Measurements from ENCODE around the gene RASAL2. TPM values are rescaled to one million over a fixed set of nuclear protein-coding genes. Genes with fewer than 3 reads are reported as not detected.

RASAL2 gene
- total RNA-seq, 1 donor from 2014 or later: not detected

DNA sequence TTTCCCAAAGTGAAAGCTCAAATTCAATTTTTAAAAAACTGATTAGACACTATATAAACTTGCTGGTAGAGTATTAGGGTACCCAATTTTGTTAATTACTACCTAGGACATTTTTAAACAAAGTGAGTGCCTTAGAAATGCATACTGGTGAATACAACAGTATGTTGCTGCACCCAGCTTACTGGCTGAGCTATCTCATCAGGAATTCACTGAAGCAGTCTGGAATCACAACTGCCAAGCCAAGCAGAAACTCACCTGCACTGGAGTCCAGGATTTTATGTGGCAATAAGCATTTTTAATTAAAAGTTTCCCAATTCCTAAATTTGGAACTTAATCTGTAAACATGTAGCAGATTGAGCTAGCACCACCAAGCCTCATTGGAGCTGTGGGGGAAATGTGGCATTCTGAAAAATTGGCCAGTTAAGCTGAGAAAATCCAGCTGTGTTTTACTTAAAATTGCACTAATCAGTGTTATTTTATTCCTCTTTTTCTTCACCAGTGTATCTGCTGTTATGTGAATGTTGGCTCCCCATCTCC is 341.1 kb downstream of the RASAL2 start:
- H3K36me3 Mint-ChIP-seq (ENCODE audit: low read depth): no peaks in the 10 kb centered on the region
- no peaks in the 10 kb centered on the region for H3K4me1 Mint-ChIP-seq
- intact Hi-C loops (cut with micrococcal nuclease): no loop called here
- no peaks in the 10 kb centered on the region for H3K9me3 Mint-ChIP-seq
- H3K27ac Mint-ChIP-seq: no peak overlapping the region
- H3K27me3 Mint-ChIP-seq: no peaks in the 10 kb centered on the region
- H3K4me3 Mint-ChIP-seq: no peak overlapping the region
- no peak for DNase-seq

DNA sequence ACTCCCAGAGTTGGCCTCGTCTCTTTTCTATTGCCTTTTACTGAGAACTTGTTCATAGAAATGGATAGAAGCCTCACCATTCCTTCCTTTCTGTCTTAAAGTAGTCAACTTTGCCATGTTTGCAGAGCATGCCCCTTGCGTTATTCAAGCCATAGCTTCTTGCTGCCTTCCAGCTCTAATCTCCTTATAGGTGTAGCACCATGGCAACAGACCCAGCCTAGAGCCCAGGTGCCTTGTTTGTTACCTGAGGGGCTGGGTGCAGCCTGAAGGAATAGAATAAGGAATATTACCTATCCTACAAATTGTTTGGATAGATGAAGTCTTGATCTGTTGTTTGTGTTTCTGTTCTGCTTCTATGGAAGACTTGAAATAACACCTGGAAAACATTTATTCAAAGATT is 343.0 kb downstream of the RASAL2 start:
- Mint-ChIP-seq H3K4me3 (no peak overlapping the region), H3K4me1 (no peaks in the 10 kb centered on the region), H3K36me3 (ENCODE audit: low read depth) (no peaks in the 10 kb centered on the region), H3K9me3 (no peaks in the 10 kb centered on the region), H3K27ac (no peak overlapping the region), H3K27me3 (no peaks in the 10 kb centered on the region)
- intact Hi-C loops (cut with micrococcal nuclease): no loop called here
- DNase-seq: no peak

DNA sequence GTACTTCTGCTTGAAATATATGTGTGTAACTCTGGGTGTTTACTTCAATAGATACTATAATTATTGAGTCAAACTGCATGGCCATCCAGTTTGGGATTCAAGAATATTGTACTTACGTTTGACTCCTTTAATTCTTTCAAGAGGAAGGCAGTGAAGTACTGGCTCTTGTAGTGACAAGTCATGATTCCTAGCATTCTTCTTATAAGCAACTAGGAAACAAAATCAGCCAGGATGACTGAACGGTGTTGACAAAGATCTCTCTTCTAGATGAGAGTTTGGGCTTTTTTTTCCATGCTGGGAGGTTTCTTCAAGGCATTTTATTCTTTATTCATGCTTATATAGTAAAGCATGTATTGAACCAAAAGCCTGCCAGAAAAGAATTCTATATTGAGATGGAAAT is 344.5 kb downstream of the RASAL2 start:
- no peak overlapping the region for H3K4me3 Mint-ChIP-seq
- no peak for DNase-seq
- no peaks in the 10 kb centered on the region for H3K27me3 Mint-ChIP-seq
- intact Hi-C loops (cut with micrococcal nuclease): no loop called here
- H3K27ac Mint-ChIP-seq: no peak overlapping the region
- H3K36me3 Mint-ChIP-seq (ENCODE audit: low read depth): no peaks in the 10 kb centered on the region
- no peaks in the 10 kb centered on the region for H3K9me3 Mint-ChIP-seq
- H3K4me1 Mint-ChIP-seq: no peaks in the 10 kb centered on the region

- DNase-seq: no peak
- intact Hi-C loops (cut with micrococcal nuclease): no loop called here
- H3K4me1 Mint-ChIP-seq: no peaks in the 10 kb centered on the region
- no peak overlapping the region for H3K4me3 Mint-ChIP-seq
- H3K27me3 Mint-ChIP-seq: no peaks in the 10 kb centered on the region
- H3K9me3 Mint-ChIP-seq: no peaks in the 10 kb centered on the region
- H3K36me3 Mint-ChIP-seq (ENCODE audit: low read depth): no peaks in the 10 kb centered on the region
- H3K27ac Mint-ChIP-seq: no peak overlapping the region
Measured at GRCh38 chr1:178442925-178443324, 349.0 kb downstream of the RASAL2 start.

GRCh38 chr1:178450871-178451270 is 357.0 kb downstream of the RASAL2 start:
- intact Hi-C loops (cut with micrococcal nuclease): no loop called here
- Mint-ChIP-seq H3K9me3 (no peaks in the 10 kb centered on the region), H3K27me3 (peaks cover 2% of the 10 kb centered on the region), H3K27ac (no peak overlapping the region), H3K4me1 (no peaks in the 10 kb centered on the region), H3K36me3 (ENCODE audit: low read depth) (no peaks in the 10 kb centered on the region), H3K4me3 (no peak overlapping the region)
- no peak for DNase-seq

- DNase-seq: no peak
- intact Hi-C loops (cut with micrococcal nuclease): no loop called here
- no peaks in the 10 kb centered on the region for H3K4me1 Mint-ChIP-seq
- peaks cover 2% of the 10 kb centered on the region for H3K27me3 Mint-ChIP-seq
- no peaks in the 10 kb centered on the region for H3K36me3 Mint-ChIP-seq (ENCODE audit: low read depth)
- no peak overlapping the region for H3K4me3 Mint-ChIP-seq
- no peaks in the 10 kb centered on the region for H3K9me3 Mint-ChIP-seq
- no peak overlapping the region for H3K27ac Mint-ChIP-seq
Measured at GRCh38 chr1:178451529-178451928, 357.6 kb downstream of the RASAL2 start.

DNA sequence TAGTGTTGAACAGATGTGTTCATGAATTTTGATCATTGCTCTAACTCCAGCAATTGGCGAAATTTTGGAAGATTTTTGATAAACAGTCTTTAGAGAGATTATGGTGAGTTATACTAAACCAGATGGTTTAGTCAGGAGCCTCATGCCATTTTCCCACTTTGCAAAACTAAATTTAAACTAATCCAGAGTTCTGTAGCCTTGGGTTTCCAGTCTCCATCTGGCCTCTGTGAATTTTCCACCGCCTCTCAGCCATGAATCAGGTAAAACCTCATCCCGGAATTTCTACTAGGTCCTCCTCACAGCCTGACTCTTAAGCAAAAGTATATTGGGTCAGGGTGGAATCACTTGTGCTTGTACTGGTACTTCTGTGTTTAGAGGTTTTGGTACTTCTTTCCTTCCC is 358.1 kb downstream of the RASAL2 start:
- Mint-ChIP-seq H3K4me3 (no peak overlapping the region), H3K9me3 (no peaks in the 10 kb centered on the region), H3K27me3 (peaks cover 2% of the 10 kb centered on the region), H3K4me1 (no peaks in the 10 kb centered on the region), H3K36me3 (ENCODE audit: low read depth) (no peaks in the 10 kb centered on the region), H3K27ac (no peak overlapping the region)
- no peak for DNase-seq
- intact Hi-C loops (cut with micrococcal nuclease): no loop called here

DNA sequence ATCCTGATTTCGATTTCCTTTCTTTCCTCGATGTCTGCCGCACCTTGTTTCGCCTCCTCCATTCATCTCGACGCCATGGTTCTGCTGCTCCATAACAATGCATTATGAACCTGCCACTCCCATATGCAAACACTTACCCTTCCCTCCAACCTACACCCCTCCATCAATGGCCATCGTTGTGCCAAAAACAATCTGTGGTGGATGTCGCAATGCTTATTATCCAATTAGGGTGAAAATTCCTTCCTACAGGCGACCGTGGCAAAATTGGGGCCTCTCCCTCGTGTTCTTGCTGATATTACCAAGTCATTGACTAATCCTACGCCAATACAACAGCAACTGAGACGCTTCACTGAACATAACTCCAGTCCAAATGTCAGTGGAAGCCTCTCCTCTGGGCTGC is 362.6 kb downstream of the RASAL2 start:
- Mint-ChIP-seq H3K4me1 (no peaks in the 10 kb centered on the region), H3K9me3 (no peaks in the 10 kb centered on the region), H3K27me3 (no peaks in the 10 kb centered on the region), H3K4me3 (no peak overlapping the region), H3K36me3 (ENCODE audit: low read depth) (no peaks in the 10 kb centered on the region), H3K27ac (no peak overlapping the region)
- intact Hi-C loops (cut with micrococcal nuclease): no loop called here
- DNase-seq: no peak

GRCh38 chr1:178457651-178458050 is 363.7 kb downstream of the RASAL2 start:
- no peaks in the 10 kb centered on the region for H3K27me3 Mint-ChIP-seq
- no peak for DNase-seq

GRCh38 chr1:178458203-178458602 is 364.3 kb downstream of the RASAL2 start:
- H3K4me1 Mint-ChIP-seq: no peaks in the 10 kb centered on the region
- H3K36me3 Mint-ChIP-seq (ENCODE audit: low read depth): no peaks in the 10 kb centered on the region
- H3K27ac Mint-ChIP-seq: no peak overlapping the region
- H3K27me3 Mint-ChIP-seq: no peaks in the 10 kb centered on the region
- no peak for DNase-seq
- intact Hi-C loops (cut with micrococcal nuclease): no loop called here
- H3K4me3 Mint-ChIP-seq: no peak overlapping the region
- no peaks in the 10 kb centered on the region for H3K9me3 Mint-ChIP-seq

More at GRCh38 chr1:178457651-178458050, 363.7 kb downstream of the RASAL2 start:
- Mint-ChIP-seq H3K4me1 (no peaks in the 10 kb centered on the region), H3K27ac (no peak overlapping the region), H3K9me3 (no peaks in the 10 kb centered on the region), H3K36me3 (ENCODE audit: low read depth) (no peaks in the 10 kb centered on the region), H3K4me3 (no peak overlapping the region)
- intact Hi-C loops (cut with micrococcal nuclease): no loop called here

- intact Hi-C loops (cut with micrococcal nuclease): no loop called here
- no peaks in the 10 kb centered on the region for H3K9me3 Mint-ChIP-seq
- peaks cover 3% of the 10 kb centered on the region for H3K27me3 Mint-ChIP-seq
- H3K4me3 Mint-ChIP-seq: no peak overlapping the region
- no peak overlapping the region for H3K27ac Mint-ChIP-seq
- H3K4me1 Mint-ChIP-seq: no peaks in the 10 kb centered on the region
- H3K36me3 Mint-ChIP-seq (ENCODE audit: low read depth): no peaks in the 10 kb centered on the region
- no peak for DNase-seq
Measured at GRCh38 chr1:178461104-178461503, 367.2 kb downstream of the RASAL2 start.

DNA sequence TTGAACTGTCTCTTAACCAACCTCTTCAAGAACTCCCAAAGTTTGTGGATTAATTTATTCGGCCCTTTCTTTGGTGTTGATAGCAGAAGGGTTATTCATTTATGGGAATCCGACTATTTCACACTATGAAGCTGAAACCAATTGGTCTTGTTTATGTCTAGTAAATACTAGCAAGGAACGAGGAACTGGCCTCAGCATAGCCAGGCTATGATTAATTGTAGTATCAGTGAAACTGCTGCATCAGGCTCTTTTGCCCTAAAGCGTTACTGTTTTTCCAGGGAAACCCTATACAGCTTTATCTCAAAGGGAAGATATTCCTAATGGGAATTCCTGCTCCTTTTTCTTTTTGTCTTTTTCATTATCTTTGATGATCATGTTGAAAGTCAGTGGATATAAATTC is 367.8 kb downstream of the RASAL2 start:
- no peak for DNase-seq
- H3K4me1 Mint-ChIP-seq: no peaks in the 10 kb centered on the region
- no peak overlapping the region for H3K4me3 Mint-ChIP-seq
- peaks cover 3% of the 10 kb centered on the region for H3K27me3 Mint-ChIP-seq
- no peaks in the 10 kb centered on the region for H3K36me3 Mint-ChIP-seq (ENCODE audit: low read depth)
- no peak overlapping the region for H3K27ac Mint-ChIP-seq
- no peaks in the 10 kb centered on the region for H3K9me3 Mint-ChIP-seq
- intact Hi-C loops (cut with micrococcal nuclease): no loop called here

GRCh38 chr1:178464141-178464540 is 370.2 kb downstream of the RASAL2 start:
- H3K27ac Mint-ChIP-seq: no peak overlapping the region
- intact Hi-C loops (cut with micrococcal nuclease): no loop called here
- DNase-seq: no peak
- no peaks in the 10 kb centered on the region for H3K9me3 Mint-ChIP-seq
- H3K27me3 Mint-ChIP-seq: peaks cover 3% of the 10 kb centered on the region
- H3K36me3 Mint-ChIP-seq (ENCODE audit: low read depth): no peaks in the 10 kb centered on the region
- no peaks in the 10 kb centered on the region for H3K4me1 Mint-ChIP-seq
- H3K4me3 Mint-ChIP-seq: no peak overlapping the region

GRCh38 chr1:178464566-178464965 is 370.7 kb downstream of the RASAL2 start:
- Mint-ChIP-seq H3K9me3 (no peaks in the 10 kb centered on the region), H3K4me1 (no peaks in the 10 kb centered on the region), H3K36me3 (ENCODE audit: low read depth) (no peaks in the 10 kb centered on the region), H3K27me3 (peaks cover 3% of the 10 kb centered on the region), H3K4me3 (no peak overlapping the region), H3K27ac (no peak overlapping the region)
- no peak for DNase-seq
- intact Hi-C loops (cut with micrococcal nuclease): no loop called here

GRCh38 chr1:178465011-178465410 is 371.1 kb downstream of the RASAL2 start:
- H3K27me3 Mint-ChIP-seq: peaks cover 3% of the 10 kb centered on the region

More at GRCh38 chr1:178465011-178465410, 371.1 kb downstream of the RASAL2 start:
- no peak for DNase-seq
- intact Hi-C loops (cut with micrococcal nuclease): no loop called here
- Mint-ChIP-seq H3K4me1 (no peaks in the 10 kb centered on the region), H3K27ac (no peak overlapping the region), H3K36me3 (ENCODE audit: low read depth) (no peaks in the 10 kb centered on the region), H3K9me3 (no peaks in the 10 kb centered on the region), H3K4me3 (no peak overlapping the region)

All from activated CD4-positive, alpha-beta T cell treated with anti-CD3 and anti-CD28 coated beads, Interleukin-2, amount 10 ng/mL, durations not matched to agents 24 days and 14 days (primary cell).